DLD1 (cell line): ENCODE results near the gene USP32.
"Not testable (repeated sequence)": the region's sequence is repeated elsewhere in the genome, so short reads cannot be mapped to it uniquely, and the experiment has no call there.

Experiments
- in situ Hi-C: cut with HindIII; loops from 2 replicates; pipeline ENCODE4 v1.10.0; 2017; ENCODE audit warnings: low sequenced_read_pairs

USP32 gene

DNA sequence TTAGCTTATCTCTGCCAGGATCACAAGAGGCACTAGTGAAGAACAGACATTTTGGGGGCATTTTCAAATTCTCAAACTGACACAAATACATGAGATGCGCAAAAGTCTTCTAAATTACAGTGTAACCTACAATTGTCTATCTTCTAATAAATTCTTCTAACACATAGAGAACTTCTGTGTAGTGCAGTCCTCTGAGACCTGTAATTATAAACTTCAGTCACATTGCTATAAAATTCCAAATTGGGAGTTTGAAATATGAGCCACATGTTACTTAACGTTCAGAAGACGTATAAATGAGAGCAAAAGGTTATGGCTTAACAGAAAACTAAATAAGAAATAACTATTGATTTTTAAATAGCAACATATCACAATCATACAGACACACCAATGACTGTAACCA lies 12.5 kb downstream of the USP32 start:
- in situ Hi-C loops = not testable (repeated sequence)

DNA sequence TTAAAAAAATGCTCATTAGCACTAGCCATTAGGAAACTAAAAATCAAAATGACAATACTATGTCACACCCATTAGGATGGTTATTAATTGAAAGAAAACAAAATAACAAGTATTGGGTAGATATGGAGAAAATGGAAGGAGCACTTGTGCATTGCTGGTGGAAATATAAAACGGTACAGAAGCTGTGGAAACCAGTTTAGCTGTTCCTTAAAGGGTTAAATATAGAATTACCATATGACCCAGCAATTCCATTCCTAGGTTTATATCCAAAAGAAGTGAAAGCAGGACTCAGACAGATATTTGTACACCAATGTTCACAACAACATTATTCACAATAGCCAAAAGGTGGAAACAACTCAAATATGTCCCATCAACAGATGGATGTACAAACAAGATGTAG lies 13.7 kb downstream of the USP32 start:
- in situ Hi-C loops = not testable (repeated sequence)

- in situ Hi-C loops = no loop called here
Observed at GRCh38 chr17:60372790-60373483, 19.0 kb downstream of the USP32 start.

GRCh38 chr17:60371818-60372510 lies 20.0 kb downstream of the USP32 start:
- in situ Hi-C loops = no loop called here

DNA sequence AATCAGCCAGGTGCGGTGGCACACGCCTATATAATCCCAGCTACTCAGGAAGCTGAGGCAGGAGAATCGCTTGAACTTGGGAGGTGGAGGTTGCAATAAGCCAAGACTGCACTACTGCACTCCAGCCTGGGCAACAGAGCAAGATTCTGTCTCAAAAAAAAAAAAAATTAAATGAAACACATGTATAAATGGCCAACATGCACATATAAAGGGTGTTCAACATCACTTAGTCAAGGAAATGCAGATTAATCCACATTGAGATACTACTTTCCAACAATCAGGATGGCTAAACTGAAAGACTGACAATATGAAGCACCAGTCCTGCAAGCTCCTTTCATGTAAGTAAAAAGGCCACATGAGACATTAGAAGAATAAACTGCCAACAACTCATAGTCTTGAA lies 20.5 kb downstream of the USP32 start:
- in situ Hi-C loops = no loop called here

DNA sequence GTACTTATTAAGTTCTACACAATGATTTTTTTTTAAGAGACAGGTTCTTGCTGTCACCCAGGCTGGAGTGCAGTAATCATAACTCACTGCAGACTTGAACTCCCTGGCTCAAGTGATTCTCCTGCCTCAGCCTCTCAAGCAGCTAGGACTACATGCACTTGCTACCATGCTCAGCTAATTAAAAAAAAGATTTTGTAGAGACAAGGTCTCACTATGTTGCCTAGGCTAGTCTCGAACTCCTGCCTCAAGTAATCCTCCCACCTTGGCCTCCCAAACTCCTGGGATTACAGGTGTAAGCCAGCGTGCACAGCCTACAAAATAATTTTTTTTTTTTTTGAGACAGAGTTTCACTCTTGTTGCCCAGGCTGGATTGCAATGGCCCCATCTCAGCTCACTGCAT lies 22.2 kb downstream of the USP32 start:
- in situ Hi-C loops = no loop called here

DNA sequence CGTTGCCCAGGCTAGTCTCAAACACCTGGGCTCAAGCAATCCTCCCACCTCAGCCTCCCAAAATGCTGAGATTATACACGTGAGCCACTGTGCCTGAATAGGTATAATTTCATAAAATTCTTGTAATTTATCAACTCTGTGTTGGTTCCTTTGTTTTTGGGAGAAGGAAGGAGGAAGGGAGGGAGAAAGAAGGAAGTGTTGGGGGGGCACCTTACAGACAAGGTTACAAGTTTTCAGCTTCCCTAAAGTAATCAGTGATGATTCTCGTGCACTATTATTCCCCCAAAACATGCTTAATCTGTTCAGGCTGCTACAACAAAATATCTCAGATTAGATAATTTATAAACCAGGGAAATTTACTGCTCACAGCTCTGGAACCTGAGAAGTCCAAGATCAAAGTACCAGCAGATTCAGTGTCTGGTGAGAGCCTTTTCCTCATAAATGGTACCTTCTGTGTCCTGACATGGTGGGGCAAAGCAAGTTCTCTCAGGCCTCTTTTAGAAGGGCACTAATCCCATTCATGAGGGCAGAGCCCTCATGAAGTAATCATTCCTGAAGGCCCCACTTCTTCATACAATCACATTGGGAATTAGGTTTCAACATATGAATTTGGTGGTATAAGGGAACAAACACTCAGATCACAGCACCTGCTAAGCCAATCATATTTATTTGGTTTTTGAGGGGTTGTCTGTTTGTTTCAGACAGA lies 28.1 kb downstream of the USP32 start:
- in situ Hi-C loops = no loop called here

DNA sequence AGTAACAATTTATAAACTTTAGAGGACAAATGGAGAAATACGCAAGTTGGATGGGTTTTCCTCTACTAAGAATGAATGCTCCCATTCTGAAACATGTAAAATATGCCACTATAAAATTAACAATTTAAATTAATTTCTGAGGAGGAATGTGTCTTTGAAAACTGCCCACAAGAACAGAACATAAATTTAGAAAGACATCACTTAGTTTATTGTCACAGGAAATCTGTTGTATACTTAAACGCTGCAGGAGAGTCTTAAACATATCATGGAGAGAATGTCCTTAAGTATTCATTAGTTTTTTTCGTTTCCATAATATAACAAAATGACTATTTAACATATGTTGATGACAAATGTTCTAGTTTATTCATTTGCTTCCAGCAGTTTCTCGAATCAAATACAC lies 29.6 kb downstream of the USP32 start:
- in situ Hi-C loops = no loop called here

DNA sequence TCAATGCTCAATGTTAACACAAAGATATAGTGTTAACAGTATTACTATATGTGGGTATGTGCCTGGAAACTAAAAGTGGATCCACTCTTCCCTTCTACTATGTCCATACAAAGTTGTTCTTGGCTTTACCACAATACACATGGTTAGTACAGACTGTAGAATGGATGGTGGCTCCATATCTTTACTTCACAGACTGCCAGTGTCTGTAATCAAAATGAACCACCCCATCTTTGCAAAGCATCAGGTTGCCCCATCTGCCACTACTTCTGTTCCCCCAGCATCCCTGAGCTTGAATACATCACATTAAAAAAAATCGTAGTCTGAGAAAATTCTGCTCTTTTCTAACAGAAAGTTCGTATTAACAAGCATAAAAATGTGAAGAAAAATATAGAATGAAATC lies 30.0 kb downstream of the USP32 start:
- in situ Hi-C loops = no loop called here

- in situ Hi-C loops = no loop called here
Observed at GRCh38 chr17:60359415-60359814, 32.5 kb downstream of the USP32 start.

DNA sequence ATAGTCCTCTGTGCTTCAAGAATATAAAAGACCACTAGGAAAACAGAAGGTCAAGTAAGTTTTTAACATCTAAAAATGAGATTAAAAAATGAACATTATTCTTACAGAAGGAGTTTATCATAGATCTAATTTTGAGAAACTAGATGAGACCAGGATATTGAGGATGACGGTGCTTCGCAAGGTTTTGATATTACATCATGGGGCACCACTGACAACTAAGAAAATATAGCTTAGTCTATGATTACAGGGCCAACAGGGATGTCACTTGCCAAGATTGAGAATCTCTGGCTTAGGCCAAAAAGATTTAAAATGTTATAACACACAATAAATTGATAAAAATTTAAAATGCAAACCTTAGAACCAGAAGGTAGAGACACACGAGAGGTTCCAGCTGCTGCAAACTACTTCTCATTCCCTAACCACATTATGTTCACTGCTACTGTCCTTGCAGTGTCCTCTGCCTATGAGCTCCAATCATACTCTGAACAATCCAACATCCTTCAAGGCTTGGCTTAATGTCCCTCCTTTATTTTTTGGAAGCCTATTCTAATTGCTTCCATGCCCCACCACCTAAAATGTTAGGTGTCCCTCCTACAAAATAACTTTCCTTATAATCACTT lies 33.2 kb downstream of the USP32 start:
- in situ Hi-C loops = no loop called here

GRCh38 chr17:60356940-60357339 lies 35.0 kb downstream of the USP32 start:
- in situ Hi-C loops = no loop called here

DNA sequence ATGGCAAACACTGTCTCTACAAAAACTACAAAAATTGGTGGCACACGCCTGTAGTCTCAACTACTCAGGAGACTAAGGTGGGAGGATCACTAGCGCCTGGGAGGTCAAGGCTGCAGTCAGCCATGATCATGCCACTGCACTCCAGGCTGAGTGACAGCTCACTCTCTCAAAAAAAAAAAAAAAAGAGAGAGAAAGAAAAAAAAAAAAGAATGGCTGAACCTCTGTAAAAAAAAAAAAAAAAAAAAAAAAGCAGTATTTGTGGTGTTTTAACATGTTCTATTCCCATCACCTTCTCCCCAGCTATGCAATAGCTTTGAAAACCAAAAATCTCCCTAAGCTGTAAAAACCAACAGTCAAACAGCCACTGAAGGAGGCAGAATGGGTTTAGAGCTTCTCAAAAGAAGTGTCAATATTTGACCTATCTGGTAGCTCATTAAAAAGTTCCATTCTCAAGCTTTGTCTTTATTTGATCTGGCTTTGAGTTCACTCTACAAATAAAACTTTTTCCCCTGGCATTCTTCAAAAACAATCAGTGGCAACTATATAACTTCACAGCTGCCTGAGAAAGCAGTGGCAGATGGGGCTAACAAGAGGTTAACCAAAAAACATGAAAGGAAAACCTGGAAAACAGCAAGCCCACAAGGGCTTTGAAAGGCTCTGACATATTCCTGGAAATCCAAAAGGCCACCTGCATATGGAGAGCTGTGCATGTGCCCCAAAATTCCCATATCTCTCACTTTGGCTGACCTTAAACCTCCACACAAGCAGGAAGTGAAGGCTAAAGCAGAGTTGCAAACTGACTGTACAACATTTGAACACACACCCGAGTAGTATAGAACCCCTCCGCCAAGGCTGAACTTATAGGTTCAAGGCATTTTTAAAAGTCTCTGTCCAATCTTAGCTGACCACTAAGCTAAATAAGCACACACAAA lies 36.0 kb downstream of the USP32 start:
- in situ Hi-C loops = no loop called here

GRCh38 chr17:60354223-60354622 lies 37.7 kb downstream of the USP32 start:
- in situ Hi-C loops = no loop called here

DNA sequence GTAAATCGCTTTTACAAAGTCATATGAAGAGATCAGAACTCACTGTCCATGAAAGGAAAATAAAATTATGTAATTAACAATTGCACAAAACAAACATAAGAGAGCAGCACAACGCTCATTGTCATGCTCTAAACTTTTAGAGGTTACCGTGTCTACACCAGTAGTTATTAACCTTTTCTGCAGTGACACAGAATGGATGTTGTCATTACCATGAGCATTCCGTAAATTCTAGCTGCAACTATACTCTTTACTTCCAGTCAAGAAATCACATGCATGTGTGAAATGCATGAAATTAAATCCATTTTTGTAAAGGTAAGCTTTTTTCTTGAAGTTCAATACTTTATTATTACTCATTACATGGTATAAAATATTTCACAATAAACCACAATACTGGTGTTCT lies 38.2 kb downstream of the USP32 start:
- in situ Hi-C loops = no loop called here

- in situ Hi-C loops = no loop called here
Observed at GRCh38 chr17:60352569-60352968, 39.4 kb downstream of the USP32 start.

DNA sequence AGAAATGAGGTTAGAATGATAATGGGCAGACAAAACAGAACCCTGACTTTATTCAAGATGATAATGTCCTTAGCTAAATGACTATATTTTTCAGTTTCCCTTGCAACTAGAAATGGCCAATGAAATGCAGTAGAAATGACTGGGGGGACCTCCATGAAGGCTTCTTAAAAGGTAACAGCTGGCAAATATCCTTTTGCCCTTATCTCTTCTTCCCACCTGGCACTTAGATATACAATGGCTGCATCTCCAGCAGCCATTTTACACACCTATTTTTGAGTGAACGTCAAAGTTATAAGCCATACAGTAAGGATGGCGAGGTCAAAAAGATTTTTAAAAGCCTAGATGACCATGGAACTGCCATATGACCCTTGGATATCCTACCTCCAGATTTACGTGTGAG lies 39.9 kb downstream of the USP32 start:
- in situ Hi-C loops = no loop called here

- in situ Hi-C loops = no loop called here
Observed at GRCh38 chr17:60351012-60351695, 40.8 kb downstream of the USP32 start.

GRCh38 chr17:60348616-60349015 lies 43.3 kb downstream of the USP32 start:
- in situ Hi-C loops = no loop called here

DNA sequence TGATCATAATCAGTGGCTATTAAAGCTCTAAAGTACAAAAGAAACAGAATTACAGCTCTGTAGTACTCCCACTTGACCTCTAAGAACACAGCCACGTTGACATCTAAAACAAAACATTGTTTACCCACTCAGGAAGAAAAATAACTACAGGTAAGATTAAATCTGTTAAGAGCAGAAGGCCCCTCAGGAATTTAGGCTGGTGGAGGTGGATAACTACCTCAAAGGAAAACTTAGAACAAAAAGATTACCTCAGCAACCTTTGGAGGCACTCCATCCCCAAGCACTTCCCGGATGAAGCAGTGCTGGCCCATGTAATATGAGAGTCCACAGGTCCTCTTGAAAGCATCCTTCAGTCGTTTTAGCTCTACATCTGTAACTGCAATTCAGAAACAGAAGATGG lies 46.7 kb downstream of the USP32 start:
- in situ Hi-C loops = no loop called here
